Mucosa of descending colon (tissue), 3 donors: ENCODE results near the gene BMP8A. TPM values are rescaled to one million over a fixed set of nuclear protein-coding genes. Genes with fewer than 3 reads are reported as not detected.
"Not testable (repeated sequence)": the region's sequence is repeated elsewhere in the genome, so short reads cannot be mapped to it uniquely, and the experiment has no call there.

ENCODE experiments used
- ATAC-seq: fragments of 200-7000 bp; cut with Tn5 transposase; one replicate; pipeline ENCODE4 v1.9.1; 2020; ENCODE audit warnings: mild to moderate bottlenecking, moderate library complexity
- DNase-seq, 3 donors: peaks; one replicate each; pipeline ENCODE4 v3.0.0-alpha.2; 2020
- H3K36me3 ChIP-seq: fragments of 200-600 bp; one replicate; pipeline ENCODE4 v1.8.0; 2021; ENCODE audit warnings: low read depth, mild to moderate bottlenecking
- H3K4me1 ChIP-seq: fragments of 200-600 bp; one replicate; pipeline ENCODE4 v1.8.0; 2021; ENCODE audit warnings: low read depth, mild to moderate bottlenecking
- H3K4me3 ChIP-seq: fragments of 200-600 bp; one replicate; pipeline ENCODE4 v1.8.0; 2021; ENCODE audit warnings: mild to moderate bottlenecking
- H3K9me3 ChIP-seq: fragments of 200-600 bp; one replicate; pipeline ENCODE4 v1.8.0; 2021; ENCODE audit warnings: mild to moderate bottlenecking
- intact Hi-C, 2 donors: fragments of 100-400 bp; cut with DNase I in 1 of 2; cut with micrococcal nuclease in 1 of 2; formaldehyde crosslinking; loops; one replicate each; pipeline versions ENCODE4 v1.11.0 to v1.11.1; 2022; cut with DNase I, micrococcal nuclease
- total RNA-seq, 3 donors: library from RNA; stranded (reverse); fragmentation: NEBNext Ultra II Directional in 2 of 3; extraction: Animal tissue kit (Norgen Biotek cat#: 25700) in 2 of 3; gene quantifications; one replicate each; pipeline versions ENCODE4 v1.2.1 to v1.2.4, GENCODE V29; 2021 to 2023
- TF ChIP-seq, protein P1 (sequence below): fragments of 200-600 bp; IDR thresholded peaks from one replicate; pipeline ENCODE4 v1.8.0; 2022; ENCODE audit warnings: antibody characterized with exemption, mild to moderate bottlenecking
- donor health status: DM: no; HTN: no; CAD: no; lungs with moderate emphysema.
- donor health status: DM: no; HTN: no; CAD: no.
- donor health status: DM: no; HTN: yes; CAD: no.

Gene BMP8A
- total RNA-seq, 3 donors from 2014 or later, result 6.5 to 9.2 (median 8.2) TPM

GRCh38 chr1:39494671-39495410 is 3.4 kb downstream of the BMP8A start:
- H3K4me1 ChIP-seq, result peaks cover 7% of the 10 kb centered on the region
- ATAC-seq (no peak), DNase-seq (no peak)
- TF ChIP-seq, protein P1, sequence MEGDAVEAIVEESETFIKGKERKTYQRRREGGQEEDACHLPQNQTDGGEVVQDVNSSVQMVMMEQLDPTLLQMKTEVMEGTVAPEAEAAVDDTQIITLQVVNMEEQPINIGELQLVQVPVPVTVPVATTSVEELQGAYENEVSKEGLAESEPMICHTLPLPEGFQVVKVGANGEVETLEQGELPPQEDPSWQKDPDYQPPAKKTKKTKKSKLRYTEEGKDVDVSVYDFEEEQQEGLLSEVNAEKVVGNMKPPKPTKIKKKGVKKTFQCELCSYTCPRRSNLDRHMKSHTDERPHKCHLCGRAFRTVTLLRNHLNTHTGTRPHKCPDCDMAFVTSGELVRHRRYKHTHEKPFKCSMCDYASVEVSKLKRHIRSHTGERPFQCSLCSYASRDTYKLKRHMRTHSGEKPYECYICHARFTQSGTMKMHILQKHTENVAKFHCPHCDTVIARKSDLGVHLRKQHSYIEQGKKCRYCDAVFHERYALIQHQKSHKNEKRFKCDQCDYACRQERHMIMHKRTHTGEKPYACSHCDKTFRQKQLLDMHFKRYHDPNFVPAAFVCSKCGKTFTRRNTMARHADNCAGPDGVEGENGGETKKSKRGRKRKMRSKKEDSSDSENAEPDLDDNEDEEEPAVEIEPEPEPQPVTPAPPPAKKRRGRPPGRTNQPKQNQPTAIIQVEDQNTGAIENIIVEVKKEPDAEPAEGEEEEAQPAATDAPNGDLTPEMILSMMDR, result no peak
- H3K4me3 ChIP-seq, result no peak overlapping the region
- H3K36me3 ChIP-seq, result no peaks in the 10 kb centered on the region
- intact Hi-C loops, result no loop called here
- H3K9me3 ChIP-seq, result no peaks in the 10 kb centered on the region

DNA sequence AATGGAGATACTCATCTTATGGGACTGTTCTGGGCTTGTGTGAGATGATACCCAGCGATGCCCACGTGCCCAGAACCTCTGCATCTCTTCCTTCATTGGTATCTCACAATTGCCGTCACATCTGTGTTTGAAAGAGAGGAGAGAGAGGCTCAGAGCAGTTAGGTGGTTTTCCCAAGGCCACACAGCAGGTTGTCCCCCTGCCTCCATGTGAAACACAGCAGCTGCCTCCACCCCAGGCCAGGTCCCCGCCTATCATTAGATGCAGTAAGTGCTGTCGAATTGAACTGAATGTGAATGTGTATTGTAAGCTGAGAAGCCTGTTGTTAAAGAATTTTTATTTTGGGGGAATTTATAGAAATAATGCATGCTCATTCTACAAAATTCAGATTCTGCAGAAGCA is 5.1 kb downstream of the BMP8A start:
- intact Hi-C loops, H3K4me3 ChIP-seq, H3K9me3 ChIP-seq, H3K4me1 ChIP-seq, DNase-seq, H3K36me3 ChIP-seq, ATAC-seq: not testable (repeated sequence)

DNA sequence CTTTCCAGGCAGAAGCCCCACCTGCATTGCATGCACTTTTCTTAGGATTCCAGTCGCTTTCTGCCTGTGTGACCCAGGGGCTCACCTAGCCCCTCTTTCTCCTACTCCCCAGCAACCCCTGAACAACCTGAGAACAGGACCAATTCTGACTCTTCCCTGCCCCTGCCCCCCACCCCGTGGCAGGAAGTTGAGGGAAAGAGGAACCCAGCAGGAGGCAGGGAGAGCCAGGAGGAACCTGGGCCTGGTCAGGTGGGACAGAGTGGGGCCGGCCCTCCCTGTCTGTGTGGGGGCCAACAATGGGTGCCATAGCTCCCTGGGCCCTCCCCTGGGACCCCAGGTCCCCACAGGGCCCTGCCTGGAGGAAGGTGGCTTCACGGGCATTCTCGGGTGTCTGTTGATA is 6.1 kb downstream of the BMP8A start:
- H3K4me1 ChIP-seq, result no peaks in the 10 kb centered on the region
- no peaks in the 10 kb centered on the region for H3K36me3 ChIP-seq
- H3K4me3 ChIP-seq, result no peak overlapping the region
- ATAC-seq (no peak), DNase-seq (no peak)
- TF ChIP-seq, protein P1, result no peak
- no peaks in the 10 kb centered on the region for H3K9me3 ChIP-seq
- intact Hi-C loops, result no loop called here

GRCh38 chr1:39498096-39498710 is 6.8 kb downstream of the BMP8A start:
- ATAC-seq, DNase-seq, H3K36me3 ChIP-seq, intact Hi-C loops, H3K4me1 ChIP-seq, H3K9me3 ChIP-seq, H3K4me3 ChIP-seq: not testable (repeated sequence)

DNA sequence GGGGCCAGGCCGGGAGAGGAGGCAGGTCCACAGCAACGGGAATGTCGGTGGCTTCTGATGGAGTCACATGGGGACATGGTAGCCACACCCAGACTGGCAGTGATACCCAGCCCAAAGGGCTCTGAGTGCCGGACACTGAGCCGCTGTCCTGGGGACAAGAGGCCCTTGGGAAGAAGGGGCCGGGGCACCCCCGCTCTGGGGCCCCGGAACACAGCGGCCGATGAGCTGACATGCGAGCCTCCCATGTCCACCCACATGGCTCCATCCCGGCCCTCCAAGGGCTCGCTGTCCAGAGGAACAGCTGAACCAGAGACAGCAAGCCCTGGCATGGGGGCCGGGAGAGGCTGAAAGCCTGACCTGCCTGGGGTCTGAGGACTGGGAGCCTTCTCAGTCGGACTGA is 7.4 kb downstream of the BMP8A start:
- H3K4me3 ChIP-seq, intact Hi-C loops, ATAC-seq, H3K36me3 ChIP-seq, H3K4me1 ChIP-seq, DNase-seq, H3K9me3 ChIP-seq: not testable (repeated sequence)

DNA sequence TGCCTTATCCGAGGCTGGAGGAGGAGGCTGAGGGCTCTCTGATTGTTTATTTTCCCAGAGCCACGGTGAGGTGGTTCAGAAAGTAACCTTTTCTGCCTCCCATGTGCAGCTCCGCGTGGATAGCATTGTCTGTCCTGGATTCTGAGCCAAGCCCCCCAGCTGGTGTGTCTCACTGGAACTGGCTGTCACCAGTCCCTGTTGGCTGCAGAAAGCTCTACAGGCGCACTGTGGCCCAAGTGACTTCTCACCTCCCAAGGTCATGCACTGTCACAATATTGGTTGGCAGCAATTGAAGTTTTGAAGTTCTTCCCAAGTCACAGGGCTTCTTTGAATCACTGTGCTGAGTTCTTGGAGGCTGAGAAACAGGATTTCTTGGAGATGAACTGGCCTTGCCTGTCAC is 8.2 kb downstream of the BMP8A start:
- Histone ChIP-seq H3K36me3 (no peaks in the 10 kb centered on the region), H3K9me3 (no peaks in the 10 kb centered on the region), H3K4me3 (no peak overlapping the region), H3K4me1 (no peaks in the 10 kb centered on the region)
- TF ChIP-seq, protein P1, result no peak
- ATAC-seq, result no peak
- intact Hi-C loops, result no loop called here
- DNase-seq, result no peak

GRCh38 chr1:39500862-39501389 is 9.5 kb downstream of the BMP8A start:
- intact Hi-C loops, result no loop called here
- no peak for ATAC-seq

More at GRCh38 chr1:39500862-39501389, 9.5 kb downstream of the BMP8A start:
- H3K4me3 ChIP-seq, result no peak overlapping the region
- H3K9me3 ChIP-seq, result no peaks in the 10 kb centered on the region
- TF ChIP-seq, protein P1, result no peak
- H3K4me1 ChIP-seq, result no peaks in the 10 kb centered on the region
- no peaks in the 10 kb centered on the region for H3K36me3 ChIP-seq
- no peak for DNase-seq
